ENCODE results near the gene LEKR1.

The LEKR1 gene

GRCh38 chr3:157064402-157064801 lies 238.2 kb downstream of the LEKR1 start:
- DNase-seq = peak; percentile 75

DNA sequence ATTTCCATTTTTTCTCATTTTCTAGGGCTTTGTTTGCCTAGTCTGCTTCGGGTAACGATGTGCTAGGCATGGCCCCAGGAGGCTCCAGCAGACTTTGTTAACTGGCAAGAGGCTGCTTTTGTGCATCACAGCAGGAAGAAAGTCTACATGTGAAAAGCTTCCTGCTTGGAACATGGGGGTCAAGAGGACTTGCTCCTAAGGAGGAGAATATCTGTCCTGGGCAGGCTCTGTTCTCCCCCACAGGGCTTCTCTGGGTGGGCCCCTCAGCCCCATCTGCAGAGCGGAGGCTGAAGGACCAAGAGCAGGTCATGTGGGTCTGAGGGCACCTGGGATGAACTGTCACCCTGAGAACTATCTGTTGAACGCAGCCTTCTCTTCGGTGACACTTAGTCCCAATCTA lies 239.0 kb downstream of the LEKR1 start:
- DNase-seq = no peak

DNA sequence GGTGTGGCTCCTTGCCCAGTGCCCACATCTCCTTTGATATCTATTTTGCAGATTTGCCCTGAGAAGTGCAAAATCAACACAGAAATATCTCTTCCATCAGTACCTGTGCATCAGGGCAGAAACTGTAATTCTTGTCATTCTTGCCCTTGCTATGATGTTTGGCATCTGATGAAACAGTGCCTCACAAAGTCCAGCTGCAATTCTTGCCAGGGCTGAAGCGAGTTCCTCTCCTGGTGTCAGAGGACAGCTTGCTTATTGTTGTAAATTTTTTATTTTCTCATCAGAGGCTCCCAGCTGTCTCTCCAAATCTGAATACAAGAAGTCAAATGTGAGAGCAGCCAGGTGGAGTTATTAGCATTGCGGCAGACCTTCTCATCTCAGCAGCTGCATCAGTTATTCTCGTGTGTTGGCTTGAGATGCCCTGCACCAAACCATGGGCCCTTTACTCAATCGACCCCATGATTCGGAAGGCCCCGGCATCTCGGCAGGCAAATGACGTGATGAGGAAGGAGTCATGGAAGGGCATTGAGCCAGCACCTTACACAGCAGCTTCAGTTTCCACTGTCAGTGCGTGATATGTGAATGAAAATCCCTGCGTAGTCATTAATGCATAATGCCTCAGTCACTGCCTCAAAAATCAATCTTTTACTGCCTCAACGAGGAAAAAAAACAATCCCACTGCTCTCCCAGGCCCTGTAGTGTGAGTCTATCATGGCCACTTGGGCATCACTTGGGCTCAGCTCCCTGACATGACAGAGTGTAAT lies 240.4 kb downstream of the LEKR1 start:
- no peak for DNase-seq

- no peak for DNase-seq
Observed at GRCh38 chr3:157067114-157067513, 241.0 kb downstream of the LEKR1 start.

DNA sequence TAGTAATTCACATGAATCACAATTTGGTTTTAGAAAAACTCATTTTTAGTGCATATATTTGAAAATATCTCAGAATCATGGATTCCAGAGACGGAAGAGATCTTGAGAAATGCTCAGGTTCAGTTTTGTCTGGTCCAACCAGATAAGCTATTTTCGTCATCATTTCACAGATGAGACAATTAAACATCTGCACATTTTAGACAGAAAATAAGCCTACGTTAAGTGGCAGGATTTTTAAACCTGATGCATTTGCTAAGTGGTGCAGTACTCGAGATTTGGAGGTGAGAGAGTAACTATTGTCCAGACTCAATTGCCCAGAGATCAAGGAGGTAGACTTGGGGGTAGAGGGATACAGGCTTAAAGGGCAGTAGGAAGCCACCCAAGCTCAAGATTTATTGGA lies 243.3 kb downstream of the LEKR1 start:
- no peak for DNase-seq

DNA sequence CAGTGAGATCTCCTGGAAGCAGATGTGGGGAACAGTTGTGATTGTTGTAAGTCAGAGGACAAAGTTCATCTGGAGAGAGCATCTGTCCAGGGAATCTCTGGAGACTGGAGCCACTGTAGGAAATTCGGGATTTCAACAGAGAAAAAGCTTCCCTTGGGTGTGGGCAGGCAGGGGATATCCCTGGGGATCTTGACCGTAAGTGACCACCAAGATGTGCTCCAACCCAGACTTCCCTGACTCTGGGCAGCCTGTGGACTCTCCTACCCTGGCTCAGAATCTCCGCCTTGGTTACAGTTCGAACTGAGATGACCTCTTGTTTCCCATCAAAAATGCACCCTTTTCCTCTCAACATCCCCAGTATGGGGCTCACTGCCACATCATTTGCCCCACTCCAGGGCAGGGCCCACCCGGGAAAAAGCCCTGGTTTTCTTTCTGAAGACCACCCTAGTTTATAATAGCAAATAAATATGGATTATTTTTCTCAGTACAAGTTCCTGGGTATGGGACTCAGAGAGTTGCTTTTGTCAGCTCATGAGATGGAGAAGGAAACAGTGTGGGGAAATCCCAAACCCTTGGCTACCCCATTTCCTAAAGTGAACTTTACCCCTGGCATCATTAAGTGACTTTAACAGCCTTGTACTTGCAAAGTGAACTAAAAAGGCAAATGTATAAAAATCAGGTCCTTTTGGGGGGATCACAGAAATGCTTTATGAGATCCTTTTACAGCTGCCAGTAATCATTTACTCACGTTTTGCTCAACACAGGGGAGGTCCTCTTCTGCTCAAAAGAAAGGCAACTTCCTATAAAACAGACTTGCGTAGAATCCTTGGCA lies 243.9 kb downstream of the LEKR1 start:
- DNase-seq = peak; percentile 76

GRCh38 chr3:157070678-157070999 lies 244.5 kb downstream of the LEKR1 start:
- DNase-seq = no peak

DNA sequence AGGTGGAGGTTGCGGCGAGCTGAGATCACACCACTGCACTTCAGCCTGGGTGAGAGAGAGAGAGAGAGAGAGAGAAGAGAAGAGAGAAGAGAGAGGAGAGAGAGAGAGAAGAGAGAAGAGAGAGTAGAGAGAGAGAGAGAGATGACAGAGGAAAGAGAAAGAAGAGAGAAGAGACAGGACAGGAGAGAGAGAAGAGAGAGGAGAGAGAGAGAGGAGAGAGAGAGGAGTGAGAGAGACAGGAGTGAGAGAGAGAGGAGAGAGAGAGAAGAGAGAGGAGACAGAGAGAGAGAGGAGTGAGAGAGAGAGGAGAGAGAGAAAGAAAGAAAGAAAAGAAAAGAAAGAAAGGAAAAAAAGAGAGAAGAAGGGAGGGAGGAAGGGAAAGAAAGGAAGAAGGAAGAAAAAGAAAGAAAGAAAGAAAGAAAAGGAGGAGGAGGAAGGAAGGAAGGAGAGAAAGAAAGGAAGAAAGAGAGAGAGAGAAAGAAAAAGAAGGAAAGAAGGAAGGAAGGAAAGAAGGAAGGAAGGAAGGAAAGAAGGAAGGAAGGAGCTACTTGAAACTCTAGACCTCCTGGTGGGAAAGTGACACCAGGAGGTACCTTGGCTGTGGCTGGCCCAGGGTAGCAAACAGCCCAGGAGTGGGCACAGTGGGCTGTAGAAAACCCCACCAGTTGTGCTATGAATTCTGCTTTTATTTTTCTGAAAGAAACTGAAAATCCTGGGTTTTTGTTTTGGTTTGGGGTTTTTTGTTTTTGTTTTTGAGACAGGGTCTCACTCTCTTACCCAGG lies 245.8 kb downstream of the LEKR1 start:
- no peak for DNase-seq

GRCh38 chr3:157073810-157074209 lies 247.7 kb downstream of the LEKR1 start:
- DNase-seq = no peak

DNA sequence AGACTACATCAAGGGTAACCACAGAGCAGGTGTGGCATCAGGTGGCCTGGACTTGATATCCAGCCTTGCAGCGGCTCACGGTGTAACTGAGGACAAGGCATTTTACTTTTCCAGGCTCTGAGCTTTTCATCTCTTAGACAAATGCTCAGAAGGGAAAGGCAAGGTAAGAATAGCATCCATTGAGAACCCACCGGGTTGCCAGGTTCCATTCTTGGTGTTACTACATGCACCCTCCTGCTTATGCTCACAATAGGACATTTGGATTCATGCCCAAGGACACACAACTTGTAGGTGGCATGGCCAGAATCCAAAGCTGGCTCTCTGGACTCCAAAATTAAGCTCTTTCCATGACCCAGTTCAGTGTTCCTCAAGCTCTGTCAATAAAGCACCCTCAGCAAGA lies 248.3 kb downstream of the LEKR1 start:
- DNase-seq = no peak

DNA sequence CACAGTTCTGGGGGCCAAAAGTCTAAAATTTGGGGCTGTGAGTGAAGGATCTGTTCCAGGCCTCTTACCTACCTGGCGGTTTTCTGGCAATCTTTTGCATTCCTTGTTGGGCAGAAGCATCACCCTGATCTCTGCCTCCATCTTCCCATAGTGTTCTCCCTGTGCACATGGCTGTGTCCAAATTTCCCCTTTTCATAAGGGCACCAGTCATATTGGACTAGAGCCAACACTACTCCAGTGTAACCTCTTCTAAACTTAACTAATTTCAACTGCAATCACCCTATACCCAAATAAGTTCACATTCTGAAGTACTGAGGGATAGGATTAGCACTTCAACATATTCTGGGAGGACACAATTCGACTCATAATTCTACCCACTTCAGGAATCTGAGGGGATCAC lies 248.8 kb downstream of the LEKR1 start:
- peak; percentile 44 for DNase-seq

DNA sequence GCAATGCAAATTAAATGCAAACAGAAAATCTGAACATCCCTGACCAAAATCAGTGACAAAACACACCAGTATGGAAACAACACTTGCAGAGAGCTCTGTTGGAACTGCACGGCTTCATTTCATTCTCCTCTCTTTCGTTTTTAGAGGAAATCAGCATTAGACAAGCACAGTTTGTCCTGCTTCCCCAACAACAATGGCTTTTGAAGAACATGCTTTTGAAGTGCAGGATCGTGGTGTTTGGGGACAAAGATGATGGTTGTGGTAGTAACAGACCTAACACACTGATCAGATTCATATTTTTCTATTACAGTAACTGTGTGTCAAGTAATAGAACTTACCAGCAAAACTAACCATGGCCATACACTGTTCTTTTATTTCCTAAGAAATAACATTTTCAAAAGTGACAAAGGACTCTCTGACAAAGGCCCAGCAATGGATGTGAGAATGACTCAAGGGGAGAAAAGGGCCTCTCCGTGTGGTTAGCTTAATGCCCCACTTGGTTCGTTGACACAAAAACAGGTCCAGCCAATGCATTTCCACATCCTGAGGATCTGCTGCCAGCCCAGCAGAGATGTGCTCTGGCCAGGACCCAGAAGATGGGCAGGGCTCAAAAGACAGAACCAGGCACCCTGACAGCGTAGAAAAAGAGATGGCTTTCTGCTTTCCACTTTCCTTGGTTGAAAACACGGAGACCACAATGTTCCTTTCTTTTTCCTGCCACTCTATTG lies 249.7 kb downstream of the LEKR1 start:
- DNase-seq = no peak

GRCh38 chr3:157077565-157077991 lies 251.4 kb downstream of the LEKR1 start:
- no peak for DNase-seq

DNA sequence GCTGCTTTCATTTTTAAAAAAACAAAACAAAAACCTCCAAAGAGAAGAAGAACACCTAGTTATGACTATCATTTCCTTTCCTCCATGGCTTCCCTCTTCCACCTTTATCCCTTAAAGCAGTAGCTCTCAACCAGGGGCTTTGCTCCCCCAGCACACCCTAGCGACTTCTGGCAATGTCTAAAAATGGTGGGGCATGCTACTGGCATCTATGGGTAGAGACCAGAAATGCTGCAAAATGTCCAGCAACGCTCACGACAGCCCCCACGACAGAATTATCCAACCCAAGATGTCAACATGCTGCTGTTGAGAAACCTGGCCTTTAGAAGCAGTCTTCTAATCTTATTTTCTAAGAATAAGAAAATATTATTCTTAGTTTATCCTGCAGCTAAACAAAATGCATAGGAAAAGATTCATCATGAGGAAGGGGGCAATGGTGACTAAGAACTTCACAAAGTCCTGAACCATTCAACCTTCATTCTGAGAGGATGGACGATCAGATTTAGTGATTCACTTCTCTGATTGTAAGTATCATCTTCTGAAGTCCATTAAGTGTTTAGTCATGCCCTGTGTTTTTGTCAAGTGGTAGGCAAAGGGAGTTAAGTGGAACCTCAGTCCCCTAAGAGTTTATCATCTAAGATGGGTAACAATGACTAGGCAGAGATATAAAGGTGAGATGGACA lies 252.1 kb downstream of the LEKR1 start:
- no peak for DNase-seq

DNA sequence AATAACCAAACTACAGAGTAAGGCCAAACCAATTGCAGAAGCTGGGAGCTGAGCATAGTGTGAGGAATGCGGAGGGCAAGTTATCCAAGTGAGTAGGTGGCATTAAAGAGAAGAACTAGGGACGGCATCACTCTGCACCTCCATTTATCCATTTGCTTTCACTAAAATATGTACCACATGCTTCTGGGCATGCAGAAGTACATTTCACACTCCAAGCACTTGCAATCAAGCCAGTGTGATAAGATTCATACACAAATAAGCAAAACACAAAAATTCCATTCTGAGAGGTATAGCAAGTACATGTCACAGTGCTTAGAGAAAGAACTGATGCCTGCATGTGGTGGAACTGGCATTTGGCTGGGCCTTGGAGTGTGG lies 252.6 kb downstream of the LEKR1 start:
- no peak for DNase-seq

DNA sequence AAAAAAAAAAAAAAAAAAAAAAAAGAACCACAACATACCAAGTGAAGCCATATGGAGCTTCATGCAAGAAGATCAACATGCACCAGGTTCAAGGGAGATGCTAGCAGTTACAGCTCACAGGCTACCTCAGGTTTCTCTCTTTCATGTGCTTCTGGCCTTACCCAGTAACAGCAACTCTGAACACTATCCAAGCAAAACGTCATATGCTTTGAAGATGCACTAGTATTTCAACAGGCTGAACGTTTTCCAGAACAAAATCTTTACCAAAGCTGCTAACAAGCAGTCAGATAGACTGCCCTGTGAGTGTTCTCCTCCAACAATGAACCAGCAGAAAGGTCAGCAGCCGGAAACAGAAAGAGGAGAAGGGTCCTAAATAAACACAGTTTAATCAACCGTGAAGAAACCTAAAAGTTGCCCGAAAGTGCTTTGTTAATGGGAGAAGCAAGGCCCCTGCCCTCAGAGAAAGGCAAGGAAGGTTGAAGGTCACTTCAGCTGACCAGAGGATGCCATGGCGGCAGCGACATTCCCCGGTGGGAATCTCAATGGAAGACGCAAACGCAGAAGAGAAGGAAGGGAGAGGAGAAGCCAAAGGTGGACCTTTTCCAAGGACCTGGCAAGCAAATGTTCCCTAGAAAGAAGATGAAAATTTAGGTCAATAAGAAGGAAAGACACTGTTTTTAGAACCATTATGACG lies 253.7 kb downstream of the LEKR1 start:
- no peak for DNase-seq

- peak; percentile 94 for DNase-seq
Observed at GRCh38 chr3:157081626-157082210, 255.6 kb downstream of the LEKR1 start.

GRCh38 chr3:157082305-157082982 lies 256.3 kb downstream of the LEKR1 start:
- DNase-seq = no peak

- no peak for DNase-seq
Observed at GRCh38 chr3:157083824-157084223, 257.7 kb downstream of the LEKR1 start.

- no peak for DNase-seq
Observed at GRCh38 chr3:157086060-157086750, 260.1 kb downstream of the LEKR1 start.
